ENCODE measurements around the gene PEPD. TPM values are rescaled to one million over a fixed set of nuclear protein-coding genes. Genes with fewer than 3 reads are reported as not detected.

The PEPD gene
- total and polyA plus RNA-seq, 10 of the 15 experiments (the other 5 are each of a cell fraction or from before 2014, with no cell fraction given) = 1.4 to 52.0 (median 20.2) TPM

- H3K4me1 ChIP-seq (ENCODE audit: control insufficient read depth, insufficient read depth, low read length) = no peaks in the 10 kb centered on the region
- TF ChIP-seq, protein P1, sequence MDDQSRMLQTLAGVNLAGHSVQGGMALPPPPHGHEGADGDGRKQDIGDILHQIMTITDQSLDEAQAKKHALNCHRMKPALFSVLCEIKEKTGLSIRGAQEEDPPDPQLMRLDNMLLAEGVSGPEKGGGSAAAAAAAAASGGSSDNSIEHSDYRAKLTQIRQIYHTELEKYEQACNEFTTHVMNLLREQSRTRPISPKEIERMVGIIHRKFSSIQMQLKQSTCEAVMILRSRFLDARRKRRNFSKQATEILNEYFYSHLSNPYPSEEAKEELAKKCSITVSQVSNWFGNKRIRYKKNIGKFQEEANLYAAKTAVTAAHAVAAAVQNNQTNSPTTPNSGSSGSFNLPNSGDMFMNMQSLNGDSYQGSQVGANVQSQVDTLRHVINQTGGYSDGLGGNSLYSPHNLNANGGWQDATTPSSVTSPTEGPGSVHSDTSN (IDR thresholded peaks at IDR 0.05; ENCODE audit: insufficient replicate concordance, low read depth, low read length) = no peak
- TF ChIP-seq NFYB (IDR thresholded peaks at IDR 0.05; ENCODE audit: insufficient read depth, low read depth, low read length) (no peak), ZNF24 (IDR thresholded peaks at IDR 0.05) (no peak), CBX5 (IDR thresholded peaks at IDR 0.05; ENCODE audit: low read depth) (no peak), SUZ12 (IDR thresholded peaks at IDR 0.05; ENCODE audit: unreplicated experiment) (no peak), TCF12 (IDR thresholded peaks at IDR 0.05; ENCODE audit: low read depth, low read length) (no peak), JUNB (IDR thresholded peaks at IDR 0.05) (no peak), CBFB (IDR thresholded peaks at IDR 0.05; ENCODE audit: low read depth) (no peak)
- TF ChIP-seq, protein P2, sequence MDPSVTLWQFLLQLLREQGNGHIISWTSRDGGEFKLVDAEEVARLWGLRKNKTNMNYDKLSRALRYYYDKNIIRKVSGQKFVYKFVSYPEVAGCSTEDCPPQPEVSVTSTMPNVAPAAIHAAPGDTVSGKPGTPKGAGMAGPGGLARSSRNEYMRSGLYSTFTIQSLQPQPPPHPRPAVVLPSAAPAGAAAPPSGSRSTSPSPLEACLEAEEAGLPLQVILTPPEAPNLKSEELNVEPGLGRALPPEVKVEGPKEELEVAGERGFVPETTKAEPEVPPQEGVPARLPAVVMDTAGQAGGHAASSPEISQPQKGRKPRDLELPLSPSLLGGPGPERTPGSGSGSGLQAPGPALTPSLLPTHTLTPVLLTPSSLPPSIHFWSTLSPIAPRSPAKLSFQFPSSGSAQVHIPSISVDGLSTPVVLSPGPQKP (IDR thresholded peaks at IDR 0.05; ENCODE audit: low read depth, low read length) = no peak
- ATAC-seq (no peak), DNase-seq (ENCODE audit: low read depth, low spot score) (no peak), FAIRE-seq (no peak)
- no peaks in the 10 kb centered on the region for H4K20me1 ChIP-seq (ENCODE audit: control insufficient read depth, insufficient read depth)
- in situ Hi-C loops (cut with MboI) (no loop called here), intact Hi-C loops (cut with micrococcal nuclease; ENCODE audit: unreplicated experiment) (no loop called here)
- no TSS peak for BruUV-seq (replicated peaks)
- ChIA-PET SMC1A (ENCODE audit: uncharacterized antibody, unreplicated experiment) (no interaction called here), CTCF (no interaction called here), RAD21 (ENCODE audit: unreplicated experiment) (no interaction called here), POLR2A (no interaction called here)
- H3K4me3 ChIP-seq = no peak overlapping the region
- no peaks in the 10 kb centered on the region for H3K79me2 ChIP-seq (ENCODE audit: control insufficient read depth, insufficient read depth, low read length)
- 0% methylated on average over 1 of the region's 1 CpG for WGBS (ENCODE audit: insufficient coverage, insufficient replicate concordance, low lambda C conversion rate, missing lambda C conversion rate)
- no peak overlapping the region for H3K27ac ChIP-seq (ENCODE audit: control insufficient read depth, insufficient read depth)
- H3K9me3 ChIP-seq (replicated peaks; ENCODE audit: control insufficient read depth, insufficient read depth, low read length) = no peaks in the 10 kb centered on the region
- no peak overlapping the region for H3K4me2 ChIP-seq (ENCODE audit: control insufficient read depth, insufficient read depth)
- no peaks in the 10 kb centered on the region for H3K27me3 ChIP-seq (replicated peaks in 1 of 2; ENCODE audit: control insufficient read depth in 2 of 2, insufficient read depth in 2 of 2, low read length in 1 of 2)
- no peak overlapping the region for H3K9ac ChIP-seq (ENCODE audit: control insufficient read depth, insufficient read depth, low read length)
- H3K36me3 ChIP-seq (ENCODE audit: control insufficient read depth in 2 of 2, insufficient read depth in 2 of 2, low read length in 1 of 2) = no peaks in the 10 kb centered on the region
- H2AFZ ChIP-seq (ENCODE audit: control insufficient read depth, low read depth, low read length) = no peak overlapping the region
Observed at GRCh38 chr19:33465834-33466233, 55.8 kb downstream of the PEPD start.
